HG02623 (cell line): ENCODE measurements around the gene PSME4.
"Not testable (repeated sequence)": the region's sequence is repeated elsewhere in the genome, so short reads cannot be mapped to it uniquely, and the experiment has no call there.

ENCODE experiments used
- ATAC-seq: cut with Tn5 transposase; IDR thresholded peaks from one replicate; pipeline ENCODE4 v1.9.1; 2021; ENCODE audit warnings: moderate library complexity; ENCODE audit not compliant: unreplicated experiment

Gene PSME4

GRCh38 chr2:53964257-53964952 lies 6.4 kb downstream of the PSME4 start:
- ATAC-seq: no peak

- not testable (repeated sequence) for ATAC-seq
These were observed 9.1 kb downstream of the PSME4 start for GRCh38 chr2:53961478-53962216.

- no peak for ATAC-seq
These were observed 10.3 kb downstream of the PSME4 start for GRCh38 chr2:53960476-53960875.

GRCh38 chr2:53958443-53958842 lies 12.3 kb downstream of the PSME4 start:
- no peak for ATAC-seq

GRCh38 chr2:53952519-53952918 lies 18.3 kb downstream of the PSME4 start:
- no peak for ATAC-seq

GRCh38 chr2:53949457-53949856 lies 21.3 kb downstream of the PSME4 start:
- ATAC-seq: no peak

GRCh38 chr2:53945538-53945937 lies 25.3 kb downstream of the PSME4 start:
- ATAC-seq: no peak

- no peak for ATAC-seq
These were observed 26.3 kb downstream of the PSME4 start for GRCh38 chr2:53944542-53944941.

- no peak for ATAC-seq
These were observed 28.5 kb downstream of the PSME4 start for GRCh38 chr2:53942280-53942679.

GRCh38 chr2:53941749-53942148 lies 29.0 kb downstream of the PSME4 start:
- peak; percentile 47 for ATAC-seq

GRCh38 chr2:53939656-53940055 lies 31.1 kb downstream of the PSME4 start:
- ATAC-seq: no peak

- ATAC-seq: no peak
These were observed 31.9 kb downstream of the PSME4 start for GRCh38 chr2:53938904-53939303.

- ATAC-seq: no peak
These were observed 37.5 kb downstream of the PSME4 start for GRCh38 chr2:53933329-53933728.

- not testable (repeated sequence) for ATAC-seq
These were observed 44.5 kb downstream of the PSME4 start for GRCh38 chr2:53926321-53926720.

GRCh38 chr2:53913721-53914120 lies 57.1 kb downstream of the PSME4 start:
- peak; percentile 87 for ATAC-seq

GRCh38 chr2:53911434-53912189 lies 59.2 kb downstream of the PSME4 start:
- ATAC-seq: no peak

- no peak for ATAC-seq
These were observed 63.2 kb downstream of the PSME4 start for GRCh38 chr2:53907582-53907981.

GRCh38 chr2:53905396-53905795 lies 65.4 kb downstream of the PSME4 start:
- no peak for ATAC-seq

GRCh38 chr2:53903011-53903410 lies 67.8 kb downstream of the PSME4 start:
- no peak for ATAC-seq

GRCh38 chr2:53901192-53901591 lies 69.6 kb downstream of the PSME4 start:
- no peak for ATAC-seq

GRCh38 chr2:53896864-53897263 lies 73.9 kb downstream of the PSME4 start:
- no peak for ATAC-seq
